Activated CD8-positive, alpha-beta memory T cell treated with anti-CD3 and anti-CD28 coated beads, Interleukin-2, amount 50 U/mL, for 4 hours (primary cell): ENCODE data around the gene NKAIN2.
"Not testable (repeated sequence)": the region's sequence is repeated elsewhere in the genome, so short reads cannot be mapped to it uniquely, and the experiment has no call there.

Experiments used
- DNase-seq: peaks from one replicate; pipeline ENCODE4 v3.0.0-alpha.2; 2020

Gene NKAIN2

DNA sequence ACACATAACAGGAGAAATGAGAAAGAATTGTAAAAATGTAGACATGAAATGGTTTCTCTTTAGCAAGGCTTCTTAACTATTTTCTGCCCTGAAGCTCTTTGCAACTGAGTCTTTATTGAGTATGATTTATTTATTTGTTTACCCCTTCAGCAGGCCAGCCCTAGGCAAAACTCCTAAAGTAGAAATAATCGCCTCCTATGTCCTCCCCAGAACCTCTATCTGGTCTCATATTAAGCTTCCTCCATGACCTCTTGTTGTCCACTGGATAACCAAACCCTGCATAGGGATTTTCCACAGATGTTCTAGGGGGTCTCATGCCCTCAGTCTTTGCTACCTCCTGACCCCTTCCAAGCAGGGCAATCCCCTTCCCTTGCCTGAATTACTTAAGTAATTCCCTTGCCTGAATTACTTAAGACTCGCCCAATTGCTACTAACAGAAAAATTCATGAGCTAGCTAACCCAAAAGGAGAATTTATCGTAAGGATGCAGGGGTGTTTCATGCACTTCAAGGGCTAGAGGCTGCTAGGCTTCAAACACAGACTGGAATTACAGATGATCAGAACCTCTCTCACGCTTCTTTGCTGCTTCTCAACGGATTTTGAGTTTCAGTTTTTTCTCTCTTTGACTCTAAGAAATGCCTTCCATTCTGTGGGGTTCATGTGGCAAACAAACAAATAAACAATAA is 732.6 kb downstream of the NKAIN2 start:
- DNase-seq = no peak

- DNase-seq = no peak
Observed at GRCh38 chr6:124536842-124537191, 733.2 kb downstream of the NKAIN2 start.

DNA sequence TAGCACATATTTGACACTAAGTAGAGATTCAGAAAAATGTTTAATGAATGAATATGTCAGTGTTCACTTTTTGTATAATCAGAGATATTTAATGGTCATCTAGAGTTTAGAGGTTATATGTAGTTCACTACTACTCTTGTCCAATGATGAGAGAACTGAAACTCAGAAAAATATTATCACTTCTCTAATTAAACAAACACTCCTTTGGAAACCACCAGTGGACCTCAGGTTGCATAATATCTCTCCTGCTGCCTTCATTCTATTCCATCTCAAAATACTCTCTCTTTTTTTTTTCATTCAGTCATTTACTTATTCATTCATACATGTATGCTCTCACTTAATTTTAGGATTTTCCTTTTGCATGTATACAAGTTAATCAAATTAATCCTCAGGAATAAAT is 735.4 kb downstream of the NKAIN2 start:
- no peak for DNase-seq

DNA sequence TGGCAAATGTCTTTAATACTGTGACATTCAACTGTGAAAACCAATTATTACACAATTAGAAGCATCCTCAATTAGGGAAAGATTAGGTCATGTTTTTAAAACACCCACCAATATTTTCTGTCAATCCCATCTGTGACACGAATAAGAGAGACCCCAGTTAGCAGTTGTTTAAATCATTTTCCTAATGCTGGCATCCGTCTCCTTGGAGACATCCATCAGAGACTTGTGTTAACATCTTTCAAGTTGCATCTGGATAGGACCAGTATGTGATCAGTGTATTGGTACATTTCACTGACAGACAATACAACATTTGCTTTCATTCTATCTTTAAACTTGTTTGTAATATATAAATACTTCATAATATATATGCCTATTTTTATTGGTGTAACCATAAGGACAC is 737.9 kb downstream of the NKAIN2 start:
- no peak for DNase-seq

DNA sequence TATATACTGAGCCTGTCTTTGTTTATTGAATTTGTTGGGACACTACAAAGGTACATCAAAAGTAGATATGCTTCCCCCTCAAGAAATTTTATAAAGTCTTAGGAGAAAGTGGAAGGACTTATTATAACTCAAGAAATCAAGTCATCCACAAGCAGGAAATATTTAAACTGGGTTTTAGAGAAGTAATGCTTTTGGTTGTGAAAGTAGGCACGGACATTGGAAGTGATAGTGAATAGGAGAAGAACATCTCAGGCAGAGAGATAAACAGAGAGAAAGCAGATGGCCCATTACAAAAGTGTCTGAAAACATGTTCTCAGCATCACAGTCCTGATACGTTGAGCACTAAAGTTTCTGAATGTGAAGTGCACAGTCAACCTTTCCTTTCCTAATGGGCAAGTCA is 742.9 kb downstream of the NKAIN2 start:
- DNase-seq = no peak

DNA sequence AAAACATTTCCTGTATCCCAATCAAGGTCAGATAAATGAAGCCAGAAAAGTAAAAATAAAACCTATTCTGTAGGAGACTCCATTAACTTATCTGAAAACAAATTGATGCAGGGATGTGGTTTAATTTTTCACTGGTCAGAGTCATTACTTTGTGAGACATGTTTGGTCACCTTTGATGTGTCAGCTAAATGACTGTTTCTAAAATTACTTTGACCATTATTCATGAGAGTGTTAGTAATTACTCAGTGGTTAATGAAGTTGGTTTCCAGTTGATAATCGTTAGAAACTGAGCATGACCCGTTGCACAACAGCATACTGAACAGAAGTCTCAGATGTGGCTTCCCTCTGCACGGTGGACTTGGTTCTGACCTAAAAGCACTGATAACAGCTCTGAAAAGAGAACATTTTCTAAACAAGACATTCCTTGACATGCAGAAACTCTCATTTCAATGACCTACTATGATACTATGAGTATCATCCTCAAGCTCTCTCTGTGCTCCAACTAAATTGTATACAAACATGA is 748.1 kb downstream of the NKAIN2 start:
- no peak for DNase-seq

DNA sequence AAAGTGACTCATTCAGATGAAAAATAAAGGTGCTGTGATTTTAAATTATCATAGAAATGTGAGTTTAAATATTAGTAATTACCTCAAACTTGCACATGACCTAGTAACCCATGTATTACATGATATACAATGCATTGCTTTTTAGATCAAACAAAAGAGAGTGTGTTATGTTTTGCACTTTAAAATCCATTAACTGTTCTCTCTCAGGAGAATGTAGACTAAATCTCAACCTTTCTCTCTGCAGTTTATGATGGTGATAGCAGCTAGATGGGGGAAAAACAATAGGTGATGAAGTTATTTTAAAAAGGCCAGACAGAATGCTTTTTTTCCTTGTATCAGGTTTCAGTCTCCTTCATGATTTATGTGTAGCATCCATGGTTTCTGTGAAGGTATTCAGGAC is 754.2 kb downstream of the NKAIN2 start:
- DNase-seq = no peak

DNA sequence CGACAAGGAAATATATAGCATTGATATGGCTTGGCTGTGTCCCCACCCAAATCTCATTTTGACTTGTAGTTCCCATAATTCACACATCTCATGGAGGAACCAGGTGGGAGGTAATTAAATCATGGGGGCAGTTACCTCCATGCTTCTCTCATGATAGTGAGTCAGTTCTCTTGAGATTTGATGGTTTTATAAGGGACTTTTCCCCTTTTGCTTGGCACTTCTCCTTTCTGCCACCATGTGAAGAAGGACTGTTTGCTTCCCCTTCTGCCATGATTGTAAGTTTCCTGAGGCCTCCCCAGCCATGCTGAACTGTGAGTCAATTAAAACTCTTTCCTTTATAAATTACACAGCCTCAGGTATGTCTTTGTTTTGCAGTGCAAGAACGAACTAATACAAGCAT is 756.4 kb downstream of the NKAIN2 start:
- not testable (repeated sequence) for DNase-seq

DNA sequence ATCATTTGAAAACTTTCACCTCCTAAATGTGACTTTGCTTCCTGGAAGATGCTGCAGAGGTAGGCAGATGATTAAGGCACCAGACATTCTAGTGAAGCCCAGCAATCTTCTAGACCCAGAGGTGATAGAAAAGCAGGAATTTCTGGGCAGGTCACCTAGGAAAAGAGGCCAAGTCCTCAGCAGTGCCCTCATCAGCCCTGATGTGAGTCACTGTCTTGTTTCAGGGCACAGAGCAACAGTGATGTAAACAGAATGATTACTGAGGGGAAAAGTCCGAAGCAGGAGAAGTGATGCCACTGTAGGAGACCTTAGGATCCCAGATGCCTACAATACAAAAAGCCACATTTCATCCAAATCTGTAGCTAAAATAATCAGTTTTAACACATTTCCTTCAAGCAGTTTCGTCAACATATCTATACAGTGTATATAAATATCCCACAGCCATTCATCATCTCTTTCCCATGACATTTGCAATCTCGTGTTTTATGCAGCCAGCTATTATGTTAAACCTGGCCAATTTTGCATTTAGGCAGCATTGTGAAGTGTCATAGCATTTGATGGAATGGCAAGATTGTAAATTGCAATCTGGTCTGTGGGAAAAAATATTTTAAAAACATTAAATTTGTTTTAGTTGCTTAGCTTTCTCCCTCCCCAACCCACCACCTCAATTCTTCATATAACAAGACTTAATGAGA is 757.4 kb downstream of the NKAIN2 start:
- DNase-seq = no peak

- no peak for DNase-seq
Observed at GRCh38 chr6:124561635-124562130, 758.0 kb downstream of the NKAIN2 start.

- DNase-seq = not testable (repeated sequence)
Observed at GRCh38 chr6:124564125-124564524, 760.5 kb downstream of the NKAIN2 start.

- no peak for DNase-seq
Observed at GRCh38 chr6:124567401-124567800, 763.7 kb downstream of the NKAIN2 start.

DNA sequence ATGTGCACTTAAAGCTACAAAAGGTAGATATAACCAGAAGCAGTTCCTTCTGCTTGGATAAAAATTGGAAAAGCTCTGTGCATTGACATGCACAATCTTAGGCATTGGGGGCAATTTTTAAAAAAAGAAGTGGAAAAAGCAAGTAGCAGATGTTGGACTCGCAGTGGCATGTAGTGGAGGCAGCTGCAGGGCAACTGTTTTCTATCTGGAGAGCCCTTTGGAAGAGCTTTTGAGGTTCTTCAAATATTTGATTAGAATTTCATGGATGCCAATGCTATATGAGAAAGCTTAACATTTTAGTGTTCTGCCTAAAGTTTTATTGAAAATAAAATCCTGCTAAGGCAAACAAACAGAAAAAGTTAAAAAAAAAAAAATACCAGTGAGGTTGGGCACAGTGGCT is 770.3 kb downstream of the NKAIN2 start:
- no peak for DNase-seq

GRCh38 chr6:124577734-124578281 is 774.1 kb downstream of the NKAIN2 start:
- DNase-seq = no peak

GRCh38 chr6:124590001-124590400 is 786.3 kb downstream of the NKAIN2 start:
- no peak for DNase-seq

GRCh38 chr6:124599656-124600055 is 796.0 kb downstream of the NKAIN2 start:
- no peak for DNase-seq

DNA sequence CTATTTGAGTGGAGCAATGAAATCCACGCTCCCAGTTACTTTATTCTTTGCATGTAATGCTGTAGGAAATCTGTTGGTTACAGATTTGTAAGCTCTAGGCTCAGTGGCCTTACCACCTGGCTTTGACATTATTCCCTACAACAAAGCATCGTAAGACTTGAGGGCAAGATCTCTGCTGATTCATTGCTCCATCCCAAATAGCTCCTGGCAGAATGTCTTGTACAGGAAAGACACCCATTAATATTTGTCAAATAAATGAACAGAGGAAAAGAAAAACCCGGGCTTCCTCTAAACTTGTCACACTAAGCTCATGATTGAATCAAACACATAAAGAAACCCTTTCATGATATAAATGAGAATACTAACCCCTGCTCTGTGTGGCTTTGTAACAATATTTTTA is 801.1 kb downstream of the NKAIN2 start:
- no peak for DNase-seq

DNA sequence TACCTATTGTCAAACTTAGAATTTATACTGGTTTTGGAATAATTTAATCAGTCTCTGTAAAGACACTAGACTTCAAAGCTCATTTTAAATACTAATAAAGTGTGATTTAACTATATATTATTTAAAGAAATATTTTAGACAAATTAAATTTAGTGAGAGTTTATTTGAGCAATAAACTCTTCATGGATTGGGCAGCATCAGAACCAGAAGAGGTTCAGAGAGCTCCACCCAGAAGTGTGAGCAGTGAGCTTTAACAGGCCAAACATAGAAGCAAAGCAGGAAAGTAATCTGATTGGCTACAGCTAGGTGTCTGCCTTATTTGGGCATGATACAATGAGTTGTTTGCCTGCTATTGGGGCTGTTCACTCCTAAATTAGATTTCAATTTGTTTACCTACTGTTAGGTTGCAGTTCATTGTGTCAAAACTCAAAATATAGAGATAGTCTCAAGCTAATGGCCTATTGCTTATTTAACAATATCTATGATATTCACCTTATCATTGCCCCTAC is 803.5 kb downstream of the NKAIN2 start:
- no peak for DNase-seq

DNA sequence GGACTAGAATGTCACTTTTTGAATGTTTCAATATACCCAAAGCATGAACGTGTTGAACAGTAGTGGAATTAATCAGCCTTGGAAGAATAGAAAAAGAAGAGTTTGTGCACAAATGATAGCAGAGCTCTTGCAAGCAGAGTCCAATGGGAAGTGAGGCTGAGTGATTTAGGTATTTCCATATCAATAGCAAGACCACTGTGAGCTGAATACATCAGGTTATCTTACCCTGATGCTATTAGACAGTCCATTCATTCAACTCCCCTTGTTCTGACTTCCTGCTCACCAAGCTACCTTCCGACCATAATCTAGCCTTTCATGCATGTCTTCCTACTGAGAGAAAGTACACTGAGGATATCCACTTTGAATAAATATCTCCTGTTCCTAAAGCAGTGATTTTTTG is 809.4 kb downstream of the NKAIN2 start:
- DNase-seq = no peak

- DNase-seq = no peak
Observed at GRCh38 chr6:124622351-124622750, 818.7 kb downstream of the NKAIN2 start.

- DNase-seq = no peak
Observed at GRCh38 chr6:124633655-124634054, 830.0 kb downstream of the NKAIN2 start.

- no peak for DNase-seq
Observed at GRCh38 chr6:124640432-124640831, 836.8 kb downstream of the NKAIN2 start.

DNA sequence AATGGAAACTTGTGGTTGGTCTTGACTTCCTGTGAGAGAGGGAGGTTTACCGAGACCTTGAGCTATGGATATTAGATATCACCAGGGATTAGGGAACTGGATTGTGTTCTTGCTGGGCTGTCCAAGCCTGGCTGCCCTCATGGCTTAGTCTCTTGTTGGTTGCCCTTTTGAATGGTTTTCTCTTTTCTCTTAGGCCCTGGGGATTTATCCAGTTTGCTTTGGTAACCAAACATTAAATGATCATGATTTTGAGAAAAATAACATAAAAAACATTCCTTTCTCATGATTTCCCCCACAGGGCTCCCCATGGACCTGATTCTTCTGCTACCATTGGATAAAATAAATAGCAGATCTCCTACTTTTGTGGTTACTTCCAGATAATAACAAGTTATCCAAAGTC is 852.2 kb downstream of the NKAIN2 start:
- DNase-seq = no peak

DNA sequence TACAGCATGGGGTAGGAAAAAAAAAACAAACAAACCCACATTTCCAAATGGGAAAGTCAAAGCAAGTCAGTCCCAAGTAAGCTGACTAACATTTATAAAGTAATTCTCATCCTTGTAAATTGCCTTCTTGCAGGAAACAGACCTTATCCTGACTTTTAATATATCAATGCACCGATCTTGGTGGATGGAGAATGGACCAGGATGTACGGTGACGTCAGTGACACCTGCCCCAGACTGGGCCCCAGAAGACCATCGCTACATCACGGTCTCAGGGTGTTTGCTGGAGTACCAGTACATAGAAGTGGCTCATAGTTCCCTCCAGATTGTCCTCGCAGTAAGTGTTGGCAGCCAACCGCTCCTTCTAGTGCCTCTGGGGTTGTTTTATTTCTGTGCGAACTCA is 854.4 kb downstream of the NKAIN2 start:
- DNase-seq = no peak
